ENCODE results near the gene MXRA7. TPM values are rescaled to one million over a fixed set of nuclear protein-coding genes. Genes with fewer than 3 reads are reported as not detected.

MXRA7 gene
- total and polyA plus RNA-seq, 7 donors: 8.3 to 428 (median 327) TPM

DNA sequence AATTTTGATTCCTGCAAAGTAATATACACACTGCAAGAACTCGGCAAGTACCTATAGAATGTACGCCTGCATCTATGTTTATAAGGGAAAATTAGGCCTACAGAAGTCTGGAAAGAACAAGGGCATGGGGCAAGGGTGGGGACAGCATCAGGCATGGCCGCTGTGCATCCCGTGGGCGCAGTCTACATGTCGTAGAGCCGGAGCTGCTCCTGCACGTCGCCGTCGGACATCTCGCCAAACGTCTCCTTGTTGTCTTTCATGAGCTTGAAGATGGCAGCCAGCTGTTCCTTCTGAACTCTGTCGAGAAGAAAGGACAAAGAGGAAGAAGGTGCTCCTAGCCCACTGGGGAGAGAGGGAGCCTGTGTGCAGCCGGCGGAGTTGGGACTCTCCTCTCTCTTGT, 33.4 kb downstream of the MXRA7 start:
- Histone ChIP-seq H3K9me3 (no peaks in the 10 kb centered on the region), H3K4me1 (peaks cover 3 to 25% (median 24%) of the 10 kb centered on the region in 4 donors), H3K27ac (no peak overlapping the region), H3K27me3 (no peaks in the 10 kb centered on the region), H3K36me3 (peaks cover 7 to 40% (median 23%) of the 10 kb centered on the region in 4 donors), H3K4me3 (no peak overlapping the region)
- WGBS, 2 donors: 85 to 91% methylated on average over 16 of the region's 16 CpGs
- DNase-seq: no peak
- no peak for TF ChIP-seq POLR2AphosphoS5 (IDR thresholded peaks at IDR 0.05)
- TF ChIP-seq, protein P1, sequence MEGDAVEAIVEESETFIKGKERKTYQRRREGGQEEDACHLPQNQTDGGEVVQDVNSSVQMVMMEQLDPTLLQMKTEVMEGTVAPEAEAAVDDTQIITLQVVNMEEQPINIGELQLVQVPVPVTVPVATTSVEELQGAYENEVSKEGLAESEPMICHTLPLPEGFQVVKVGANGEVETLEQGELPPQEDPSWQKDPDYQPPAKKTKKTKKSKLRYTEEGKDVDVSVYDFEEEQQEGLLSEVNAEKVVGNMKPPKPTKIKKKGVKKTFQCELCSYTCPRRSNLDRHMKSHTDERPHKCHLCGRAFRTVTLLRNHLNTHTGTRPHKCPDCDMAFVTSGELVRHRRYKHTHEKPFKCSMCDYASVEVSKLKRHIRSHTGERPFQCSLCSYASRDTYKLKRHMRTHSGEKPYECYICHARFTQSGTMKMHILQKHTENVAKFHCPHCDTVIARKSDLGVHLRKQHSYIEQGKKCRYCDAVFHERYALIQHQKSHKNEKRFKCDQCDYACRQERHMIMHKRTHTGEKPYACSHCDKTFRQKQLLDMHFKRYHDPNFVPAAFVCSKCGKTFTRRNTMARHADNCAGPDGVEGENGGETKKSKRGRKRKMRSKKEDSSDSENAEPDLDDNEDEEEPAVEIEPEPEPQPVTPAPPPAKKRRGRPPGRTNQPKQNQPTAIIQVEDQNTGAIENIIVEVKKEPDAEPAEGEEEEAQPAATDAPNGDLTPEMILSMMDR (IDR thresholded peaks at IDR 0.05): no peak
- no peak for TF ChIP-seq POLR2A (IDR thresholded peaks at IDR 0.05)
- no peak for TF ChIP-seq EP300 (IDR thresholded peaks at IDR 0.05)
- intact Hi-C loops (cut with DNase I): no loop called here

DNA sequence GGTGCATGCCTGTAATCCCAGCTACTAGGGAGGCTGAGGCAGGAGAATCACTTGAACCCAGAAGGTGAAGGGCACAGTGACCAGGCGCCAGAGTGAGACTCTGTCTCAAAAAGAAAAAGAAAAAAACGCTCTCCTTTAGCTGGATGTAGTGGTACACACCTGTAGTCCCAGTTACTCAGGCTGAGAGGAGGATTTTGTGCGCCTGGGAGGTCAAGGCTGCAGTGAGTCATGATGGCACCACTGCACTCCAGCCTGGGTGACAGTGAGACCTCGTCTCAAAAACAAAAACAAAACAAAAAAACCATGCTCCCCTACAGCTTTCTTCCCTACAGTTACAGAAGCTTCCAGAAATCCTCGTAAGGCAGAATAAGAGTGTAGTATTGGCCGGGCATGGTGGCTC, 34.1 kb downstream of the MXRA7 start:
- no peaks in the 10 kb centered on the region for H3K9me3 ChIP-seq
- DNase-seq: no peak
- no peak for TF ChIP-seq POLR2A (IDR thresholded peaks at IDR 0.05)
- TF ChIP-seq POLR2AphosphoS5 (IDR thresholded peaks at IDR 0.05): no peak
- TF ChIP-seq, protein P1 (IDR thresholded peaks at IDR 0.05): no peak
- no peak for TF ChIP-seq EP300 (IDR thresholded peaks at IDR 0.05)
- H3K4me1 ChIP-seq: peaks cover under 1 to 23% (median 20%) of the 10 kb centered on the region in 4 donors
- H3K4me3 ChIP-seq: no peak overlapping the region
- H3K27me3 ChIP-seq: no peaks in the 10 kb centered on the region
- H3K27ac ChIP-seq: no peak overlapping the region
- intact Hi-C loops (cut with DNase I): no loop called here
- WGBS, 2 donors: 92 to 93% methylated on average over 6 of the region's 6 CpGs
- peaks cover 7 to 40% (median 23%) of the 10 kb centered on the region in 4 donors for H3K36me3 ChIP-seq

DNA sequence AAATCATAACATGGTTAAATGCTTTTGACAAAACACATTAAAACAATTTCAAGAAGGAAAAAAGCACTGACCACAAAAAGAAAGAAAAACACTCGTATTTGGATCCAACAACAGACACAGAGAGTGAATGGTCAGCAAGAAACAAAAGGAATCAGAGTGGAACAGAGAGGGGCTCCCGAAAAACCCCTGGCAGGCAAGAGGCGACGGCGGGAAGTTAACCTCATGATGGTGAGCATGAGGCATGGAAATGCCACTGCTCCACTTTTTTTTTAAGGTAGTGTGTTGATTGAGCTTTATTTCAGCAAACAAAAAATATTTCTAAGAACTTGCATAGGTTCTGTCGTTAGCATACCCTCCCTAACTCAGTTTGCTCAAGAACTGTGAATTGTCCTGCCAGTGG, 35.1 kb downstream of the MXRA7 start:
- peaks cover 0 to 21% (median 14%) of the 10 kb centered on the region in 4 donors for H3K4me1 ChIP-seq
- intact Hi-C loops (cut with DNase I): no loop called here
- H3K27ac ChIP-seq: no peak overlapping the region
- H3K27me3 ChIP-seq: no peaks in the 10 kb centered on the region
- peaks cover 7 to 40% (median 21%) of the 10 kb centered on the region in 4 donors for H3K36me3 ChIP-seq
- 94 to 96% methylated on average over 6 of the region's 6 CpGs for WGBS, 2 donors
- H3K9me3 ChIP-seq: no peaks in the 10 kb centered on the region
- H3K4me3 ChIP-seq: no peak overlapping the region
- DNase-seq: no peak
- TF ChIP-seq POLR2A (IDR thresholded peaks at IDR 0.05): no peak
- TF ChIP-seq POLR2AphosphoS5 (IDR thresholded peaks at IDR 0.05): no peak
- TF ChIP-seq, protein P1 (IDR thresholded peaks at IDR 0.05): no peak
- no peak for TF ChIP-seq EP300 (IDR thresholded peaks at IDR 0.05)

DNA sequence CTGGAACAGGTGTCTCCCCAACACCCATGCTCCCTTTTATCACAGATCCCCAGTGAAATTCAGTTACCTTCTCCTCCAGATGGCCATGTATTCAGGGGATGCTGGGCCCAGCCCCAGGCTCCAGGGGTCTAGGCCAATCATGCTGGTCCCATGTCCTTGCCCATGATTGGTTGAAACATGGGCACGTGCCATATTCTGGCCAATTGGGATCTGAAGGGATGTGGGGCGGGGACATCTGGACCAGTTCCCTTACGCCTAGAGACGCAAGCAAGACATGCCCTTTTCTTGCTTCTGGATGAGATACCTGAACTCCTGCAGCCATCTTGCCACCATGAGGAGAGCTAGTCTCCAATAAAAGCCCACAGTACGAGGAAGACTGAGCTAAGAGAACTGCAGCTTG, 36.2 kb downstream of the MXRA7 start:
- 98 to 99% methylated on average over 5 of the region's 5 CpGs for WGBS, 2 donors
- intact Hi-C loops (cut with DNase I): loop anchor here (5.0 kb wide), 2 partner anchors 38 to 117 kb away; partner anchors contain the start of gene MXRA7
- peaks cover 7 to 40% (median 19%) of the 10 kb centered on the region in 4 donors for H3K36me3 ChIP-seq
- no peak overlapping the region for H3K4me3 ChIP-seq
- TF ChIP-seq, protein P1 (IDR thresholded peaks at IDR 0.05): no peak
- H3K27ac ChIP-seq: no peak overlapping the region
- no peaks in the 10 kb centered on the region for H3K9me3 ChIP-seq
- DNase-seq: no peak
- peaks cover 0 to 16% (median 10%) of the 10 kb centered on the region in 4 donors for H3K4me1 ChIP-seq
- no peaks in the 10 kb centered on the region for H3K27me3 ChIP-seq

DNA sequence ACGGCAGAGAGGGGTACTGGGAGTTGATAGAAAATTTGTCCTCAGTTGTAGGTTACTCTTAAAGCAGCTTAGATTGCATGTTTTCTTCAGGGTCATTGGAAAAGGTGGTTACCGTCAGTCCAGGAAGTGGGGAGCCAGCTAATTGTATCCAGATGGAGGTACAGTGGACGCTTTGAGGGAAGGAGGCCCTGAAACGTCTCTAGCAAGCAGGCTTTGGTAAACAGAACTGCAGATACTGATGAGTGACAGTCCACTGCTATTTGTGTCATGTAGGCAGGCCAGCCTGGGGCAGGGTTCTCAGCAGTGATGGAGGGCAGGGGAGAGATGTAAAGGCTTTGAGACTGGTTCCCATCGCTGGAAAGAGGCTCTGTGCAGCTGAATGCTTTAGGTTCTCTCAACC, 37.0 kb downstream of the MXRA7 start:
- DNase-seq: no peak
- TF ChIP-seq POLR2A (IDR thresholded peaks at IDR 0.05) (no peak), EP300 (IDR thresholded peaks at IDR 0.05) (no peak), POLR2AphosphoS5 (IDR thresholded peaks at IDR 0.05) (no peak)
- no peaks in the 10 kb centered on the region for H3K9me3 ChIP-seq
- H3K4me3 ChIP-seq: no peak overlapping the region
- H3K36me3 ChIP-seq: peaks cover 7 to 33% (median 15%) of the 10 kb centered on the region in 4 donors
- intact Hi-C loops (cut with DNase I): loop anchor here (5.0 kb wide), 2 partner anchors 39 to 116 kb away; partner anchors contain the start of gene MXRA7
- 76 to 80% methylated on average over 5 of the region's 5 CpGs for WGBS, 2 donors
- H3K4me1 ChIP-seq: peaks cover 0 to 16% (median 10%) of the 10 kb centered on the region in 4 donors
- H3K27ac ChIP-seq: no peak overlapping the region
- H3K27me3 ChIP-seq: no peaks in the 10 kb centered on the region

Data from sigmoid colon (tissue), 7 donors.